Measurements from ENCODE around the gene P2RY12.

Gene P2RY12

DNA sequence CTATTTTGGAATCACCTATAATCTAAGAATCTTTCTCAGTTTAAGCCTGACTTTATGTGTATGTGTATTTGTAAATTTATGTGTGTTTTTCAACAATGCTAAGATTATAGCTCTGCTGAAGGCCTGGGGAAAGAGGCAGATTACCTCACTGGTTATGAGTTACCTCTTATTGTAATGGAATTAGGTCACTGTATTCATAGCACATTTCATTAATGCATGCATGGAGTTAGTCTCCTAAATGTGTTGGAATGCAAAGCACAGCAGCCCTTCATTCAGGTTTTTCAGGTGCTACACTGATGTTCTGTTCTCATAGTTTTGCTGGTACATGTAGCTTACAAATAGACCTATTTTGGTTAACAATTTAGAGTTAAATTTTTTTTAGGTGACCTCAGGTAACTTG, 77.4 kb downstream of the P2RY12 start:
- DNase-seq (ENCODE audit: low read depth), result no peak

DNA sequence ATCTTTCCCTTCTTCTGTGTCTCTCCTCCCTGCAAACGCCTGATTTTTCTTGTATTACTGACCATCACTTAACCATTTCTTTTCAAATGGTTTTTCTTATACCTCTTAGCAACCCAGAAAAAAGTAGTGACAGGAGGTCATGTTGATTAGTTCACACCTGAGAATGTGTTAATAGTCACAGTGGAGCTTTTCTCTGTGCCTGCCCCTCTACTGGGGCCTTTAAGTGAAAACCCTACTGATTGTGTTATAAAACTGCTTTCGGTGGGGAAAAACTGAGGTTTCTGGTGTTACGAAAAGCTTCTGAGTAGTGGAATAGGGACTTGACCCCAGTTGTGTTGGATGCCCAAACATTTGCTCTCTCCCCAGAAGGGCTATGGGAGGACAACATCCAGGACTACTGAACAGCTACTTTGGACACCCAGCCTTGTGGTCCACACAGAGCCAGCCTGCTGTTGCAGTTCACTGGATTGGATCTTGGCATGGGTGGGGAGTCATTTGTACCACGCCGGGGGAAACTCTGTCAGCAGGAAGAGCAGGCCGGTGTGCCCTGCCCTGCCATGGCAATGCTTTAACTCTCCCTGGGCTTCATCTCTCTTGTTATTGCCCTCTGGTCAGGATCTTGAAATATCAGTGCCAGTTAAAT, 78.3 kb downstream of the P2RY12 start:
- no peak for DNase-seq (ENCODE audit: low read depth)

DNA sequence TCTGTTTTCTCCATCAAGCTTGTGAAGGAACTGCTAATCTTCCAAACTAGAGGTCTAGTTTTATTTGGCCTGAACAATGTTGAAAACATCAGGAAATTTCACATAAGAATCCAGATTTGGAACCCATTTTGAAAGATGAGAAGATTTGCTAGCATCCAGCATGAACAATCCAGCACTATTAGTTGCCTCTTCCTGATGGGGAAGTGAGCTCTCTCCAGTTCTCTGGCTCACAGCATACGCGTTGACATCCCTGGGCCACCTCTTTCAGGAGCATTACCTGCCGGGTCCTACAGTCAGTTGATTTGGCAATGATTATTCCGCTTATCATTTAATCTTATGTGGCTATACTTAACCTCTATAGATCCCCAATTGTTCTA, 78.8 kb downstream of the P2RY12 start:
- no peak for DNase-seq (ENCODE audit: low read depth)

DNA sequence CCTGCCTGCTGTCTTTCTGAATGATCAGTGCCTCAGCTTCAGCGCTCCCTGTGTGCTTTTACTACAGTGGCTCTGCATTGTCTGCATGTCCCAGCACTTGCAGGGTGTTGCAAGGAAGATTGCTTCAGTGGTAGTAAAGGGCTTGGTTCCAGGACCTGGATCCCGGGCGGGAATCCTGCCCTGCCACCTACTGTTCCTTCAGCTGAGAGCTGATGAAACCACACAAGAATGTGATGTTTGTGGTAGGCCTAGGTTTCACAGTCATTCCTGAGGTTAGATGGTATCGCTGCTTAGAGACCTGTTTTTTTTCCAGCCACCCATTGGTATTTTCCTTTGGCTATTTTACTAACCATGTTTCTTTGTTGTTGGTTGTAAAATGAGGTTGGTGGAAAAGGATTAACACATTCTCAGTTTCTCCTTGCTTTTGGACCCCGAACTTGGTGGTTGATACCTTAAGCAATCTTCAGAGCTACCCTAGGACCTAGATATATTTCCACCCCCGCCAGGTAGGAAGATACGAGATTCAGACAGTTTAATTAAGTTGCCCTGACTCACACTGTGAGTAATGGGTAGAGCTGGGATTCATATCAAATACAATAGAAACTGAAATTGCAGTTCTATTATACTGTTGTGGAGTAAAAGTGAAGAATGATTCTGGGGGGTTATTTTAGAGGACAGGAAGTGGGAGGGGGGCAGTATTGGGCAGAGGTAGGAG, 79.3 kb downstream of the P2RY12 start:
- no peak for DNase-seq (ENCODE audit: low read depth)

DNA sequence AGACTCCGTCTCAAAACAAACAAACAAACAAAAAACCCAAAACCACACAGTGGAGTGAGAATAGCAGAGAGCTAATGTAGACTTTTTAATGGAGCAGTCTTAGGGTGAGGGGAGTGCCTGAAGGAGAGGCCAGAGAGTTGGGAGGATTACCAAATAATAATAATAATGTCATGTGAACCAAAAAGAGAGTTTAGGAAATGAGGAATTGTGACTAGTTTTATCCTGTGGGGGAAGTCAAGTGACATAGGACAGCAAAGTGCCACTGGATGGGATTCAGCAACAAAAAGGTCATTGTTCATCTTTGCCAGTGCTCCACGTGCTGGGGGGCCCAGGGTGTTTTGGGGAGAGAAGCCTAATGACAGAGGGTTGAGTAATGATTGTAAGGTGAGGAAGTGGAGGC, 80.8 kb downstream of the P2RY12 start:
- DNase-seq (ENCODE audit: low read depth), result no peak

DNA sequence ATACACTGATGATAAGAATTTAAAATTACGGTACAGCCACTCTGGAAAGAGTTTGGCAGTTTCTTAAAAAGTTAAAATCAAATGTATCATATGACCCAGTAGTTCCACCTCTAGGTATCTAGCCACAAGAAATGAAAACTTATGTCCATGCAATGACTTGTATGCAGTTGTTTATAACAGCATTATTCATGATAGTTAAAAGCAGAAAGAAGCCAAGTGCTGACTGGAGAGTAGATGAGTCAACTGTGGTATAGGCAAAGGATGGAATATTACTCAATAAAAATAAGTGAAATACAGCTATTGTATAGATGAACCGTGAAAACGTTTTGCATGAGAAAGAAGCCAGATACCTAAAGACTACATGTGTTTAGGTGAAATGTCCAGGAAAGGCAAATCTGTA, 82.8 kb downstream of the P2RY12 start:
- DNase-seq (ENCODE audit: low read depth), result no peak

DNA sequence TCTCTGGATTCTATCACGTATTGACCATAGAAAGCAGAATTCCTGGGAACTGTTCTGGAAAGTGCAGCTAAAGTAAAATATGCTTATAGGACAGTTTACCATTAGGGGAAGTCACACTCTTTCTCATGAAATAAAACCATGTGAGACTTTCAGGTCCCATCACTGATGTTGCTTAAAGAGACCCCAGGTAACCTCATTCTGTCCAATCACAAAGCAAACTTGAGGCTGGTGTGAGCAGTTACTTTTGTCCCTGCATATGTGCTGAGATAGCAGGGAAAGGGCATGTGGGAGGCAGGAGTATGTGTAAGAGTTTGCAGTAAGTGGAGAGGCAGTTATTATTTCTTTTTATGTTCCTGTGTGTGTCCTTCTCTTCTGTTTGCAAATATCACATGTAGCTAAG, 84.0 kb downstream of the P2RY12 start:
- no peak for DNase-seq (ENCODE audit: low read depth)

DNA sequence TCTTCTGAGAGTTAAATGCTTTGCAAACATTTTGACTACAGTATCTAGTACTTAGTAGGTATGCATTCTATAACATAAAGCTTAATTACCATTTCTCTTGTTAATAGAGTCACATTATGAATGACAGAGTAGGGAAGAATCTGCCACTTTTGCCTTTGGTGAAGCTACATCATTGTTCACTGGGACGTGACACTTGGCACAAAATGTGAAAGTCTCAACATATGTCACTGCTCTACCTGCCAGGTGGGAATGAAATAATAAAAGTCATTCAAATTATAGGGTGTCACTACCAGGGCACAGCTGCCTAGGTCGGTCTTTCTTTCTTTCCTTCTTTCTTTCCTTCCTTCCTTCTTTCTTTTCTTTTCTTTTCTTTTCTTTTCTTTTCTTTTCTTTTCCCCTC, 85.5 kb downstream of the P2RY12 start:
- DNase-seq (ENCODE audit: low read depth), result no peak

DNA sequence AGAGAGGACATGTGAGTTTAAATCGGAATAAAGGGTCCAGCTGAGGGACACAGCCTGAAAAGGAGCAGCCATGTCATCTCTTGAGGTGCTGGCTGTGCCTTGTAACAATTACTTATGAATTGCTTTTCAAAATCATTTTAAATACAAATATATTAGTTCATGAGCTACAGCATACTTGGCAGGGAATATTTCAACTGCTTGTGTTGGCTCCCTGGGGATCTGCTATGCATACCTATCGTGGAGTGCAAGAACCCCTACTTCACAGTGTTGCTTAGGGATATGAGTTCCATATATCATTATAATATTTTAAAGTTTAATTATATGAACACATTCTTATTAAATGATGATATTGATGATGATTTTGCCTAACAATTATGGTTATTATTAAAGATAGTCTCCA, 87.1 kb downstream of the P2RY12 start:
- no peak for DNase-seq (ENCODE audit: low read depth)

DNA sequence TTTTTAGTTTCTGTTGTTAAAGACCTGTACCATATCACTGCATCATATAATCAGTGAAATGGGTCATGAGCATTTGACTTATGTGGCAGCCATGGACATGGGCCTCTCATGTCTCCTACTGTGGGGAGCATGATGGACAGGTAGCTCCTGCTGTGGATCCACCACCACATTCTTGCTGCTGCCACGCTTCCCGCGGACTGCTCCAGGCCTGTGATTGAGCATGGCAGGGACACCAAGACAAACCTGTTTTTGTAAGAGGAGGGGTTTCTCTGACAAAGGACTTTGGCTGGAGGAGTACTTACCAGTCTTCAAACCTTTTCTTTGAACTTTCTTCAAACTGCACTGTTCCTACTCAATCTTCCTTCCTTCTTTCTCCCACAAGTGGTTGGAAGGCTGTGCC, 88.3 kb downstream of the P2RY12 start:
- no peak for DNase-seq (ENCODE audit: low read depth)

DNA sequence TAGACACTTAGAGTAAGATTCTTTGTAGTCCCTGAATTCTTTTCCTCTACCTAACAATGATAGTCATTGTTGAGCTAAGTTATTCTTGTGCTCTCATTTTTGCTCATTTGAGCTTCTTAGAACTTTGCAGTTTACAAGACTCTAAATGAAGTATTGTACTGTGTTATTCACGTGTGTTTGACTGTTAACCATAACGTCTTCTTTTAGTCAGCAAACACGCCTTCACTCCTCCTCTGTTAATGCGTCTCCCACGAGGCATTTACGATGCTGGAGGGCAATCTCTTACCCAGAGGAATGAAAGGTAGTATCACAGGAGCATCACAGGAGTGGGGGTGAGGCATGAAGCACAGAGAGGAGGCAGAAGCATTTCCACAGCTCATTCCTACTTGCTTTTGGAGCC, 91.4 kb downstream of the P2RY12 start:
- DNase-seq (ENCODE audit: low read depth), result no peak

DNA sequence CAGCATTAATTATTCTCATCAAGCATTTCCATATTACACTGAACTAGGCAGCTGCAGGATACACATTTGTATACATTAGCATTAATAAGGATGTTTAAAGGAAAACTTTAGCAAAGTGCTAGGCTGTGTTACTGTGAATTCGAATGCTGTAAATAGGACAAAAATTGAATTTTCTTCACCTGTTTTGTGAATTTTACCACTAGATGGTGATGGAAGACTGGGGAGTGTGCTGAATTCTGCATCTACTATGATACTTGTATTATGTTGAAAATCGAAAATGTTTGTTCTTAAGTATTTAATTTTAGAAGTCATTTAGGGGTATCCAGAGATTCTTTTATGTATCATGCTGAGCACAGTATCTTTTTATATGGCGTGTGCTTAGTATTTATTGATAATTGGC, 93.9 kb downstream of the P2RY12 start:
- DNase-seq (ENCODE audit: low read depth), result no peak

DNA sequence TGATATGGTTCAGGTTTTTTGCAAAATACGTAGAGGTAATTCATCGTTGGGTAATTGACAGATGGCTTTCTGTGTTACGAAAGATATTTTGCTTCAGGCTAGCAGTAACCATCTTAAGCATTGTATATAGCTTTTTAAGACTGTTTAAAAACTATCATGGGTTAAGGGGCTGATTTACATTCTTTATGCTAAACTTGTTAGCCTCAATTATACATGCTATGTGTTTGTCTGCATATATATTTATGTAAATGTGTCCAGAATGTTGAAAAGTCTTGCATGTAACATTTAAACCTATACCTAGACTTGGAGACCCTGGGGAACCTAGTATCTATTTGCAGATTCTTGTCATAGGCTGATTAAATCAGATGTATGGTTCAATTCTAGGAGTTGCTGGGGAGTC, 95.1 kb downstream of the P2RY12 start:
- no peak for DNase-seq (ENCODE audit: low read depth)
